IMR-90 (cell line): ENCODE results near the gene GFI1. TPM values are rescaled to one million over a fixed set of nuclear protein-coding genes. Genes with fewer than 3 reads are reported as not detected.
A peak's percentile ranks its signal among the peaks of the same experiment; 100 is the strongest.

Source experiments
- ATAC-seq: fragments of 200-7000 bp; cut with Tn5 transposase; 2 replicates; pipeline ENCODE4 v1.9.1; 2020; ENCODE audit warnings: low read depth, mild to moderate bottlenecking, moderate library complexity
- BruUV-seq: library from RNA; stranded (reverse); fragments of 400-500 nt; replicated peaks from 2 replicates; lab custom pipeline; 2021; lab: Mats Ljungman, UMichigan
- CTCF ChIA-PET: fragments of 300-600 bp; formaldehyde crosslinking; extraction: SDS; loops from one replicate; lab custom pipeline; 2021; ENCODE audit warnings: antibody characterized with exemption; lab: Yijun Ruan, JAX
- POLR2A ChIA-PET: fragments of 300-600 bp; sonication (Branson Sonifier 250); formaldehyde crosslinking; loops from one replicate; lab custom pipeline; 2022; ENCODE audit warnings: antibody characterized with exemption; ENCODE audit not compliant: unreplicated experiment; lab: Charles Lee
- DNase-seq: peaks from one replicate; pipeline ENCODE4 v3.0.0; 2013
- H2AFZ ChIP-seq: replicated peaks from 2 replicates; pipeline ENCODE3; 2013; ENCODE audit warnings: low read length, mild to moderate bottlenecking; ENCODE audit not compliant: poor library complexity
- H2AK5ac ChIP-seq: 2 replicates; pipeline ENCODE4 v1.6.1; 2013; ENCODE audit warnings: low read depth, low read length, inconsistent platforms
- H2AK9ac ChIP-seq: replicated peaks from 2 replicates; pipeline ENCODE3; 2013; ENCODE audit warnings: mild to moderate bottlenecking, low read depth, low read length, moderate library complexity; ENCODE audit not compliant: poor library complexity
- H2BK120ac ChIP-seq: 2 replicates; pipeline ENCODE4 v1.6.1; 2013; ENCODE audit warnings: low read depth, low read length, inconsistent platforms
- H2BK15ac ChIP-seq: 3 replicates; pipeline ENCODE4 v1.6.1; 2013; ENCODE audit warnings: low read depth, low read length, inconsistent platforms
- H2BK20ac ChIP-seq: 2 replicates; pipeline ENCODE4 v1.6.1; 2013; ENCODE audit warnings: low read depth, mild to moderate bottlenecking, inconsistent platforms, low read length, moderate library complexity
- H2BK5ac ChIP-seq: 2 replicates; pipeline ENCODE4 v1.6.1; 2013; ENCODE audit warnings: mild to moderate bottlenecking, low read depth, low read length, inconsistent platforms; ENCODE audit not compliant: poor library complexity, severe bottlenecking
- H3K14ac ChIP-seq: replicated peaks from 2 replicates; pipeline ENCODE4 v1.6.1; 2013; ENCODE audit warnings: low read depth, low read length, inconsistent platforms
- H3K18ac ChIP-seq: 2 replicates; pipeline ENCODE4 v1.6.1; 2013; ENCODE audit warnings: low read depth, low read length, control low read depth
- H3K23ac ChIP-seq: 2 replicates; pipeline ENCODE4 v1.6.1; 2013; ENCODE audit warnings: low read depth, low read length, inconsistent platforms
- H3K27ac ChIP-seq: 2 replicates; pipeline ENCODE4 v1.5.1; 2013; ENCODE audit warnings: mild to moderate bottlenecking, control low read depth, low read length; ENCODE audit not compliant: insufficient read depth
- H3K27me3 ChIP-seq: 2 replicates; pipeline ENCODE4 v1.6.1; 2013; ENCODE audit warnings: low read length; ENCODE audit not compliant: control insufficient read depth, insufficient read depth
- H3K36me3 ChIP-seq: 2 replicates; pipeline ENCODE4 v1.6.1; 2013; ENCODE audit warnings: low read length, mixed read lengths; ENCODE audit not compliant: control insufficient read depth, insufficient read depth
- H3K4ac ChIP-seq: 2 replicates; pipeline ENCODE4 v1.6.1; 2013; ENCODE audit warnings: low read depth, low read length, inconsistent platforms
- H3K4me1 ChIP-seq: 2 replicates; pipeline ENCODE4 v1.6.1; 2013; ENCODE audit warnings: low read length, mixed read lengths; ENCODE audit not compliant: control insufficient read depth, insufficient read depth
- H3K4me2 ChIP-seq: 2 replicates; pipeline ENCODE4 v1.6.1; 2013; ENCODE audit warnings: low read depth, mild to moderate bottlenecking, control low read depth, low read length, moderate library complexity
- H3K4me3 ChIP-seq: 2 replicates; pipeline ENCODE4 v1.5.1; 2013; ENCODE audit warnings: low read depth, mild to moderate bottlenecking, control low read depth, low read length, moderate library complexity; ENCODE audit not compliant: insufficient read depth
- H3K56ac ChIP-seq: 2 replicates; pipeline ENCODE4 v1.6.1; 2013; ENCODE audit warnings: low read length, inconsistent platforms; ENCODE audit not compliant: insufficient read depth; ENCODE audit errors: extremely low read depth
- H3K79me1 ChIP-seq, 2 experiments: 2 replicates each; pipeline ENCODE4 v1.6.1; 2013; ENCODE audit warnings: low read length in 2 of 2, inconsistent platforms in 1 of 2, low read depth in 1 of 2
- H3K9ac ChIP-seq: 2 replicates; pipeline ENCODE4 v1.6.1; 2013; ENCODE audit warnings: low read depth, low read length, control low read depth
- H3K9me1 ChIP-seq: 2 replicates; pipeline ENCODE4 v1.6.1; 2013; ENCODE audit warnings: low read length, inconsistent platforms; ENCODE audit not compliant: insufficient read depth
- H3K9me3 ChIP-seq: 2 replicates; pipeline ENCODE4 v1.6.1; 2013; ENCODE audit warnings: low read length; ENCODE audit not compliant: control insufficient read depth, insufficient read depth
- H4K20me1 ChIP-seq: 2 replicates; pipeline ENCODE4 v1.6.1; 2013; ENCODE audit warnings: low read length, inconsistent platforms; ENCODE audit not compliant: insufficient read depth
- H4K5ac ChIP-seq: 2 replicates; pipeline ENCODE4 v1.6.1; 2013; ENCODE audit warnings: mild to moderate bottlenecking, low read depth, low read length, control low read depth
- H4K8ac ChIP-seq, 2 experiments: 2 replicates each; pipeline ENCODE4 v1.6.1; 2013; ENCODE audit warnings: low read depth in 2 of 2, low read length in 2 of 2, control low read depth in 1 of 2, inconsistent platforms in 1 of 2
- H4K91ac ChIP-seq: 2 replicates; pipeline ENCODE4 v1.6.1; 2013; ENCODE audit warnings: low read depth, low read length, inconsistent platforms; ENCODE audit not compliant: insufficient read depth
- CEBPB ChIP-seq: IDR thresholded peaks from 2 replicates; pipeline ENCODE4 v1.6.1; 2012; ENCODE audit warnings: low read depth, low read length, improper control_type of control experiment
- RAD21 ChIP-seq: IDR thresholded peaks from 2 replicates; pipeline ENCODE4 v1.6.1; 2012; ENCODE audit warnings: low read length, improper control_type of control experiment
- WGBS, 2 experiments: methylation state at CpG; one replicate each; pipeline versions ENCODE4 v1.1.5 to v1.1.7; 2013; ENCODE audit warnings: missing lambda C conversion rate in 2 of 2; ENCODE audit not compliant: insufficient read length in 1 of 2; ENCODE audit errors: extremely low coverage in 2 of 2; 5-methylcytosine and 5-hydroxymethylcytosine counted together
- dilution Hi-C: fragments of 300-500 bp; cut with HindIII; formaldehyde crosslinking; loops from one replicate; pipeline ENCODE4 v1.14.3; 2018; ENCODE audit warnings: low sequenced_read_pairs; ENCODE audit not compliant: unreplicated experiment
- in situ Hi-C: fragments of 300-500 bp; cut with MboI; formaldehyde crosslinking; loops from 3 replicates; pipeline ENCODE4 v1.14.3; 2019; ENCODE audit warnings: low sequenced_read_pairs, inconsistent platforms, mixed read lengths
- intact Hi-C: fragments of 100-400 bp; cut with micrococcal nuclease; formaldehyde crosslinking; loops from 2 replicates; pipeline ENCODE4 v1.10.0; 2022
- polyA plus RNA-seq, 3 experiments: library from polyadenylated mRNA; depleted of rRNA; stranded (reverse); fragments of >200 nt; gene quantifications; 2 replicates each; pipeline ENCODE4 v1.2.3, GENCODE V29; 2012; ENCODE audit warnings: low replicate concordance in 1 of 3
- total RNA-seq: library from RNA; depleted of rRNA; stranded (reverse); fragments of >200 nt; gene quantifications from 2 replicates; pipeline ENCODE4 v1.2.3, GENCODE V29; 2012

Gene GFI1
- total and polyA plus RNA-seq, 2 of the 4 experiments (the other 2 are of a cell fraction), result under 0.01 to 0.21 TPM

- Histone ChIP-seq H2AK9ac (no peak overlapping the region), H2BK15ac (no peak overlapping the region), H3K9me3 (no peaks in the 10 kb centered on the region), H3K4me3 (no peak overlapping the region), H2AFZ (no peak overlapping the region), H3K14ac (no peak overlapping the region), H3K36me3 (no peaks in the 10 kb centered on the region), H3K18ac (no peak overlapping the region), H3K27ac (no peak overlapping the region), H2BK20ac (no peak overlapping the region), H4K20me1 (no peaks in the 10 kb centered on the region), H3K27me3 (no peaks in the 10 kb centered on the region), H4K5ac (no peak overlapping the region), H3K4me2 (no peak overlapping the region), H3K4ac (no peak overlapping the region), H3K56ac (no peak overlapping the region), H3K4me1 (no peaks in the 10 kb centered on the region), H4K91ac (no peak overlapping the region), H3K9ac (no peak overlapping the region), H2BK5ac (no peak overlapping the region), H4K8ac (no peak overlapping the region), H3K79me1 (no peaks in the 10 kb centered on the region), H2AK5ac (no peak overlapping the region), H3K9me1 (0 out of 2 replicates have a peak, but pooled peaks cover 9% of the 10 kb centered on the region), H3K23ac (no peak overlapping the region), H2BK120ac (no peak overlapping the region)
- DNase-seq, result no peak
- no peak for TF ChIP-seq RAD21
- TF ChIP-seq CEBPB, result peak; percentile 87
- no CpG with 5 or more reads among the region's 6 CpGs for WGBS, 2 experiments
- BruUV-seq, result no TSS peak
- in situ Hi-C loops (no loop called here), dilution Hi-C loops (no loop called here), intact Hi-C loops (no loop called here)
- CTCF ChIA-PET, result interaction anchor here (1.0 kb wide), 1 partner anchor 9 kb away, joined by 3 read pairs; no protein-coding TSS in a partner anchor
- POLR2A ChIA-PET, result interaction anchor here (0.6 kb wide), 1 partner anchor 78 kb away, joined by 4 read pairs; no protein-coding TSS in a partner anchor
- no peak for ATAC-seq
Measured at GRCh38 chr1:92503043-92503925, 16.6 kb upstream of the GFI1 start.
